Endothelial cell of hepatic sinusoid (primary cell): ENCODE results near the gene YPEL5.

Experiments used
- in situ Hi-C: cut with HindIII; loops from 2 replicates; pipeline ENCODE4 v1.10.0; 2017; ENCODE audit warnings: low sequenced_read_pairs

The YPEL5 gene

DNA sequence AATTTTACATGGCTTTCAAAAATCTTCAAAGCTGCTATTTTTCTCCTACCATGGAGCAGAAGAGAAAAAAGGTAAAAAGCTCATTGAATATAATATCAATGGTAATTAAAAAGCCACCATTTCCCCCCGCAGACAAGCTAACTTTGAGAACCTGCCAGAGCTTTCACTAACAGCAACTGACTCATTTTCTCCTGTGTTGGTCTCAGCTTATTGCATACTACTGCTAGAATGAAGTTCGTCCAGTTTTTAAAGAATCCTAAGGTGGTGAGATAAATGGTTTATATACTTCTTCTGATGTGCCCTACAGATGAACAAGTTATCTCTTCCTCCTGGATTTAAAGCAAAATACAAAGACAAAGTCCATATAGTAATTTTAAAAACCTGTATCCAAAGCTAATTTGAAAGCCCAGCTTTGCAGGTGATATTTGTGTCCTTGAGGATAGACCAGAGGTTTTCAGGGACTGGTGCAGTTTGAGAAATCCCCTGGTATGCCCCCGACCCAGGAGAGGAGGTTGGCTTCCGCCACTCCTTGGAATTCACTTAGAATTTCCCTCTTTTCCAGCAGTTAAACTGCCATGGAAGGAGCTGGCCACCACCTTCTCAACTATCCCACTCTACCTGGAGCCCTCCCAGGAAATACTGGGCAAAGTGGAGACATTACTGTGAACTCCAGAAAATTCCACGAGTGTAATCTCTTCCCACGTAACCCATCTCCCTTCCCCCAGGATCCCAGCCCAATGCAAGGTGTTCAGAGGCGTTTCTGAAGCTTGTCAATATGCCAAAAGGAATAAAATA, 17.5 kb downstream of the YPEL5 start:
- in situ Hi-C loops = no loop called here

DNA sequence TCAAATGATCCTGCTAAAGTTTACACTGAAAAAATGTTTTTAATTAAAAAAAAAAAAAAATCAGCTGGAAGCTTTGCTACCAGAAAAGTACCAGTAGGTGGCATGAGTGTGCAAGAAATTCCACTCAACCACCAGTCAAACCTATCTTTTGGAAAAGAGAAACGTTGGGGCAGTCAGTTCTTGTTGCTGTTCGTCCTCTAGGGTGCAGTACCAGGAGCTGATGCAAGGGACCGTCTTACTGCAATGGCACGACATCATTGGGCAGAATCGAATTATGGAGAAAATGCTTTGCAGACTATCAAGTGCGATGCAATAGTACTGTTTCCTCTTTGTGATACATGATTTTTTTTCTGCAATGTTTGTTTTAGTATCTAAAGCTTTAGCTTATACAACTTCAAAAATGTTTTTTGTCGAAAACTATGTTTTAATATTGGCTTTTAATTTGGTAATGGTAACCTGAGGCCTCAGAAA, 18.3 kb downstream of the YPEL5 start:
- in situ Hi-C loops = loop anchor here (5.0 kb wide), 1 partner anchor 267 kb away; no protein-coding TSS in a partner anchor

- in situ Hi-C loops = loop anchor here (5.0 kb wide), 1 partner anchor 267 kb away; no protein-coding TSS in a partner anchor
Observed at GRCh38 chr2:30165617-30166016, 18.8 kb downstream of the YPEL5 start.

- in situ Hi-C loops = no loop called here
Observed at GRCh38 chr2:30172627-30173026, 25.8 kb downstream of the YPEL5 start.

DNA sequence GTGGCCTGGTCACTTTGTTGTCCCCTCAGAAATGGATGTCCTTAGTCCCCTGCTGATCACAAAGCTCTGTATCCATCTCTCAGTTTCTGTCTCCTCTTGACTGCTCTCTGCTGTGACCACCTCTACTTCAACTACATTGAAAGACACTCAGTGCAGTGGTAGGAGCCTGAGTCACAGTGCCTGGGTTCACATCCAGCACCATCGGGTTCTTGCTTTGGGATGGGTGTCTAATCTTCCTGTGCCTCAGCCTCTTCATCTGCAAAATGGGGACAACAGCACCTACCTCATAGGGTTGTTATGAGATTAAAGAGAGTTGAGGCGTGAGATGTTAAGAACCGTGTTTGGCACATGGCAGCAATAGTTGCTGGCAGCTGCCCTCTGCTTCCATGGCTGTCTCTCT, 30.6 kb downstream of the YPEL5 start:
- in situ Hi-C loops = no loop called here

- in situ Hi-C loops = no loop called here
Observed at GRCh38 chr2:30177956-30178355, 31.1 kb downstream of the YPEL5 start.

- in situ Hi-C loops = no loop called here
Observed at GRCh38 chr2:30178618-30179434, 32.0 kb downstream of the YPEL5 start.

DNA sequence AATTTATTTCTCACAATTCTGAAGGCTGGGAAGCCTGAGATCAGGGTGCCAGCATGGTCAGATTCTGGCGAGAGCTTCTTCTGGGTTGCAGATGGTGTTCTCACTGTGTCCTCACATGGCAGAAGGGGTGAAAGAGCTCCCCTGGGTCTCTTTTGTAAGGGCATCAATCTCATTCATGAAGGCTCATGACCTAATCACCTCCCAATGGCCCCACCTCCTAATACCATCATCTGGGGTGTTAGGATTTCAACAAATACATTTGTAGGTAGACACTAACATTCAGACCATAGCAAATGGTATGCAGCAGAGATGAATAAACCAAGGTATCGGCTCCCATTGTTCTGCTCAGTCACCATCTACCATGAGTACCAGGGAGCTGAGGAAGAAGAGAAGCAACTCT, 32.7 kb downstream of the YPEL5 start:
- in situ Hi-C loops = no loop called here

DNA sequence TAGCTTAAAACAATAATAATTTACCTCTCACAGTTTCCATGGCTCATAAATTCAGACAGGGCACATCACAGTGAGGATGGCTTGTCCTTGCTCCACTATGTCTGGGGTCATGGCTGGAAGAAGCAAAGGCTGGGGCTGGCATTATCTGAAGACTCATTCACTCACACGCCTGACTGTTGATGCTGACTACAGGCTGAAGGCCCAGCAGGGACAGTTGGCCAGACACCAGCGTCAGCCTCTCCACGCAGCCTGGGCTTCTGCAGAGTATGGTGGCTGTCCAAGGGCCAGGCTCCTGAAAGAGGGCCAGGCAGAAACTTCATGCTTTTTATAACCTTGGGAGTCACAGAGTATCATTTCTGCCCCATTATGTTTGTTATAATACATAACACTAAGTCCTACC, 33.4 kb downstream of the YPEL5 start:
- in situ Hi-C loops = no loop called here

DNA sequence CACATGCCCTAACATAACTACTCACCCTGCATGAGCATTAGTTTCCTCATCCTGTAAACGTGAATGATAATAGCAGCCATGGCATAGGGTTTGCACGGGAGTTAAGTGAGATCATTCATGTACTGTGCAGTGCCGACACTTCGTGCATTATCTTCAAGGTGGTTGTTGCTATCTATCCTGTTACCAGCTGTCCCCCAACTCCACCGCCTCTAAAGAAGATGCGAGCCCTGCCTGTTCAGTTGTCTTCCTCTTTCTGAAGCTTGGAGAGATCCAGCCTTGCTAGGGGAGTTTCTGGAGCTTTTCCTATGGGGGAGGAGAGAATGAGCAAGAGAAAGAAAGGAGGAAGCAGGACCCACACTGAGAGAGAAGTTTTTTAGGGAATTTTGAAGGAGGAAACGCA, 34.4 kb downstream of the YPEL5 start:
- in situ Hi-C loops = no loop called here

- in situ Hi-C loops = no loop called here
Observed at GRCh38 chr2:30184035-30184434, 37.2 kb downstream of the YPEL5 start.

DNA sequence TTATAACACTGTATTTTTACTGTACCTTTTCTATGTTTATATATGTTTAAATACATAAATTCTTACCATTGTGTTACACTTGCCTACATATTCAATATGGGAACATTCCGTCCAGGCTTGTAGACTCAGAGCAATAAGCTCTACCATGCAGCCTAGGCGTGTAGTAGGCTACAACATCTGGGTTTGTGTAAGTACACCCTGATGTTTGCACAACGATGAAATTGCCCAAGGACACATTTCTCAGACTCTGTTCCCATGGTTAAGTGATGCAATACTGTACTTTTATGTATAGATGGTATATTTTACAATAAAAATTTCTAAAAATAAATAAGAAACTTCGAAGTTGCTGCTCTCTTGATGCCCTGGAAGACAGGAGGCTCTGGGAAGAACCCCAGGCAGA, 38.4 kb downstream of the YPEL5 start:
- in situ Hi-C loops = no loop called here

GRCh38 chr2:30188292-30188691, 41.5 kb downstream of the YPEL5 start:
- in situ Hi-C loops = no loop called here

GRCh38 chr2:30190637-30191036, 43.8 kb downstream of the YPEL5 start:
- in situ Hi-C loops = no loop called here

DNA sequence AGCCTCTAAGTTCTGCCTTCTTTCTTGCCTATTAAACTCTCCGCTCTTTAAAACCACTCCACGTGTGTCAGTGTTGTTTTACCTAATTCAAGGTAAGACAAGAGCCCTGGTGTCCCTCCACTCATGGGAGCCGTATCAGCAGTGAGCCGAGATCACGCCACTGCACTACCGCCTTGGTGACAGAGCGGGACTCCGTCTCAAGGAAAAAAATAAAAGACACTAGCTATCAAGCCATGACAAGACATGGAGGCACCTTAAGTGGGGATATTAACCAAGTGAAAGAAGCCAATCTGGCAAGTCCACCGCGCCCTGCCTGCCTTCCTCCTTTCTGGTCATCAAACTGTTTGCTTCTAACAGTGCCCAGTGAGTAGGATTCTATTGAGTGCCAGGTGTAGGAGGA, 44.3 kb downstream of the YPEL5 start:
- in situ Hi-C loops = no loop called here

DNA sequence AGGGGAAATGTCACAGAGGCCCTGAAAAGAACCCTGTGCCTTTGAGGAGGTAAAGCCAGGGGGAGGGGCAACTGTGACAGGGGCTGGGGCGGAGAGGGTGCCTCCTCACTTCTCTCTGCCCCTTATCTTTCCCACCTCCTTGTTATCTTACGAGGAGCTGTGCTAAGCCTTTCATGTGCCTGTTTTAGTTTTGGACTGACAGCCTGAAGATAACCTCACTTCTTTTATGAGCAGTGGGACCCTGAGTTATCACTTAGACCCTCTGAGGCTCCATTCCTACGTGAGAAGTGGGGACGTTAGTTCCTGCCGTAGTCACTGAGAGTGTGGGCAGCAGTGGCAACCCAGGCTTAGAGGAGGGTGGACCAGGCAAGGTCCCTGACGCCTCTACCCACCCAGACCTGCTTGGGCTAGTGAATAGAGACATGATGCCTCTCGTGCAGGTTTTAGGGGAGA, 45.0 kb downstream of the YPEL5 start:
- in situ Hi-C loops = no loop called here

GRCh38 chr2:30192314-30192713, 45.5 kb downstream of the YPEL5 start:
- in situ Hi-C loops = no loop called here

DNA sequence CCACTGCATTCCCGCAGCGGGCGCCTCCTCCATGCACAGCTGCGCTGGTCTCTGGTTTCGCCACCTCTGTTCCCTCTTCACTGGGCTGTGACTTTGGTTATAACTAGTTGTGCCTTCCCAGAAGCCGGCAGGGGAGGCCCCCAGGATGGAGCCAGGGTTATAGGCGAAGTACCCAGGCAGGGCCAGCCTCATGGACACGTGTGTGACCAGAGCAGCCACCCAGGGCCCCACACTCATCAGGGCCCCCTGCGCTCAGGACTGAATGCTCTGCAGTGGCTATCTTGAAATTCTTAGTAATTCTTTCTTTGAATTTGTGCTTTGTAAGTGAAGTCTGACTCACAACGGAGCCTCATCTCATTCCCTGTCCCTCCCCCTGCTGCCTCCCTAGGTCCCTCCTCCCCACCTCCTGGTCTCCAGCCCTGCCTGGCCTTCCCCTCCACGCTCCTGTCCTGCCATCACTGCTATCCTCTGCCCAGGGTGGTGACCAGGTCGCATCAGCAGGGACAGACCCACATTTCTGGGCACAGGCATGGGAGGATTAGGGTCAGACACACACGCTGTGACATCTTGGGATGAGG, 46.4 kb downstream of the YPEL5 start:
- in situ Hi-C loops = no loop called here

DNA sequence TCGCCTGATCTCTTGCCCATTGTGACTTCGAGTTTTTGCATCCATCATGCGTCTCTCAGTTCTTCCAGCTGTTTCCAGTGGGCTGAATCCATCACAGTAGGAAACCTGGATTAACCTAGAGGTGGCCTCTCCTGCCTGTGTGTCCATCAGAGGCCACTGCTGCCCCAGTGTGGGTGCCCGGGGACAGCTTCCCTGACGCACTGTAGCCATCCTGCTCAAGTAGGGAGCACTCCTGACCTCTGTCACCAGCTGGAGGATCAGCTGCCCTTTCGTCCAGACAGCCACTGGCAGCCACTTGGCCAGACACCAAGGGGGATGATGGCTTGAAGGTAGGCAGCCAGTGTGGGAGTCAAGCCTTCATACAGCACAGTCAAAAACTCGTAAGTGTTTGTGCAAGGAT, 47.6 kb downstream of the YPEL5 start:
- in situ Hi-C loops = no loop called here

- in situ Hi-C loops = no loop called here
Observed at GRCh38 chr2:30195016-30195415, 48.2 kb downstream of the YPEL5 start.

GRCh38 chr2:30197570-30198192, 50.9 kb downstream of the YPEL5 start:
- in situ Hi-C loops = no loop called here
